Measurements from ENCODE around the gene SELENON.

DNA sequence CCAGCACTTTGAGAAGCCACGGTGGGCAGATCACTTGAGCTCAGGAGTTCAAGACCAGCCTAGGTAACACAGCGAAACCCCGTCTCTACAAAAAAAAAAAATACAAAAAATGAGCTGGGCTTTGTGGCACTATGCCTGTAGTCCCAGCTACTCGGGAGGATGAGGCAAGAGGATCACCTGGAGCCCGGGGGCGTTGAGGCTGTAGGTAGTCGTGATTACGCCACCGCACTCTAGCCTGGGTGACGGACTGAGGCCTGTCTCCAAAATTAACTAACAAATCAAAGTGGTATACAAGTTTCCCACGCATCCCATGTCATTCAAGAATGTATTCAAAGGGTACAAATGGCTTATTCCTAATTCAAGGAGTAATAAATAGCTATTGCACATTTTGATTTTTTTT lies 56.9 kb downstream of the SELENON start:
- no peak for TF ChIP-seq CTCF (IDR thresholded peaks at IDR 0.05)
- TF ChIP-seq POLR2A (IDR thresholded peaks at IDR 0.05), result no peak

All from adrenal gland (tissue), 5 donors.